Ishikawa (cell line): Measurements from ENCODE around the gene TBC1D22A.

Source experiments
- CEBPB ChIP-seq: IDR thresholded peaks from 2 replicates; pipeline ENCODE4 v1.6.1; 2012
- EP300 ChIP-seq: IDR thresholded peaks from 2 replicates; pipeline ENCODE4 v1.6.1; 2012; ENCODE audit warnings: borderline replicate concordance
- FOXM1 ChIP-seq: IDR thresholded peaks from 2 replicates; pipeline ENCODE4 v1.6.1; 2012; ENCODE audit warnings: low read depth, borderline replicate concordance
- RAD21 ChIP-seq: IDR thresholded peaks from 2 replicates; pipeline ENCODE4 v1.6.1; 2012; ENCODE audit warnings: low read depth
- TAF1 ChIP-seq: IDR thresholded peaks from 2 replicates; pipeline ENCODE4 v1.6.1; 2012; ENCODE audit warnings: low read depth, mild to moderate bottlenecking
- YY1 ChIP-seq: IDR thresholded peaks from 2 replicates; pipeline ENCODE4 v1.6.1; 2012; ENCODE audit warnings: low read depth
- TF ChIP-seq, protein P1 (sequence below): IDR thresholded peaks from 2 replicates; pipeline ENCODE4 v1.6.1; 2012; ENCODE audit warnings: low read depth, mild to moderate bottlenecking

DNA sequence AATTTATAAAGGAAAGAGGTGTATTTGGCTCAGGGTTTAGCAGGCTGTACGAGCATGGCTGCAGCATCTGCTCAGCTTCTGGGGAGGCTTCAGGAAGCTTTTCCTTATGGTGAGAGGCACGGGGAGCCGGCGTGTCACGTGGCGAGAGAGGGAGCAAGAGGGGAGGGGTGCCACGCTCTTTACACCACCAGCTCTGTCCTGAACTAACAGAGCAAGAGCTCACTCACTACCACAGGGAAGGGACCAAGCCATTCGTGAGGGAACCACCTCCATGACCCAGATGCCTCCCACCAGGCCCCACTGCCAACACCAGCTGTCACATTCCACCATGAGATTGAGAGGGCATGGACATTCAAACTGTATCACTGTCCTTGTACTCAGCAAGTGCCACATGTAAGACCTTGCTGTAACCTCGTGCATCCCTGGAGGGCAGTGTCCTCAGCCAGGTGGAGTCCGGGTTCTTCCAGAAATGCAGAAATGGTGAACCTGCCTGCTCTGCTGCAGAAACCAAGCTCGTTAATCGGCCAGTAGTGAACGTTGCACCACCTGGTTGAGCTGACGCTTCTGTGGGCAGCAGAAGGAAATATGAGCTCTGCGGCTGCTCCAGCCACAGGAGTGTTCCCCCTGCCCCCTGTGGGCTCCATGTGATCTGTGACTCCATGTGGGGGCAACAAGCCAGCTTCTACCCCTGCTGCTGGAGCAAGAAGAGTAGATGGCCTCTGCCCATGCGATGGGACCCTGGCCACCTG, 368.6 kb downstream of the TBC1D22A start:
- TF ChIP-seq CEBPB (no peak), TAF1 (no peak), YY1 (no peak), RAD21 (no peak), EP300 (no peak), FOXM1 (no peak)
- TF ChIP-seq, protein P1, sequence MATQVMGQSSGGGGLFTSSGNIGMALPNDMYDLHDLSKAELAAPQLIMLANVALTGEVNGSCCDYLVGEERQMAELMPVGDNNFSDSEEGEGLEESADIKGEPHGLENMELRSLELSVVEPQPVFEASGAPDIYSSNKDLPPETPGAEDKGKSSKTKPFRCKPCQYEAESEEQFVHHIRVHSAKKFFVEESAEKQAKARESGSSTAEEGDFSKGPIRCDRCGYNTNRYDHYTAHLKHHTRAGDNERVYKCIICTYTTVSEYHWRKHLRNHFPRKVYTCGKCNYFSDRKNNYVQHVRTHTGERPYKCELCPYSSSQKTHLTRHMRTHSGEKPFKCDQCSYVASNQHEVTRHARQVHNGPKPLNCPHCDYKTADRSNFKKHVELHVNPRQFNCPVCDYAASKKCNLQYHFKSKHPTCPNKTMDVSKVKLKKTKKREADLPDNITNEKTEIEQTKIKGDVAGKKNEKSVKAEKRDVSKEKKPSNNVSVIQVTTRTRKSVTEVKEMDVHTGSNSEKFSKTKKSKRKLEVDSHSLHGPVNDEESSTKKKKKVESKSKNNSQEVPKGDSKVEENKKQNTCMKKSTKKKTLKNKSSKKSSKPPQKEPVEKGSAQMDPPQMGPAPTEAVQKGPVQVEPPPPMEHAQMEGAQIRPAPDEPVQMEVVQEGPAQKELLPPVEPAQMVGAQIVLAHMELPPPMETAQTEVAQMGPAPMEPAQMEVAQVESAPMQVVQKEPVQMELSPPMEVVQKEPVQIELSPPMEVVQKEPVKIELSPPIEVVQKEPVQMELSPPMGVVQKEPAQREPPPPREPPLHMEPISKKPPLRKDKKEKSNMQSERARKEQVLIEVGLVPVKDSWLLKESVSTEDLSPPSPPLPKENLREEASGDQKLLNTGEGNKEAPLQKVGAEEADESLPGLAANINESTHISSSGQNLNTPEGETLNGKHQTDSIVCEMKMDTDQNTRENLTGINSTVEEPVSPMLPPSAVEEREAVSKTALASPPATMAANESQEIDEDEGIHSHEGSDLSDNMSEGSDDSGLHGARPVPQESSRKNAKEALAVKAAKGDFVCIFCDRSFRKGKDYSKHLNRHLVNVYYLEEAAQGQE: no peak
